MCF 10A (cell line): ENCODE measurements around the gene ANKRD11. TPM values are rescaled to one million over a fixed set of nuclear protein-coding genes. Genes with fewer than 3 reads are reported as not detected.

Source experiments
- BruUV-seq: library from RNA; stranded (reverse); fragments of 400-500 nt; replicated peaks from 2 replicates; lab custom pipeline; 2021; lab: Mats Ljungman, UMichigan
- CTCF ChIA-PET: fragments of 300-600 bp; sonication (Branson Sonifier 250); formaldehyde crosslinking; extraction: SDS; loops from one replicate; lab custom pipeline; 2021; ENCODE audit warnings: antibody characterized with exemption, inconsistent platforms; lab: Yijun Ruan, JAX
- POLR2A ChIA-PET: fragments of 300-600, 350-650 bp; sonication (Branson Sonifier 250); formaldehyde crosslinking; extraction: SDS; loops from one replicate; lab custom pipeline; 2020; ENCODE audit warnings: antibody characterized with exemption, inconsistent platforms; lab: Yijun Ruan, JAX
- DNase-seq: peaks from one replicate; pipeline ENCODE4 v3.0.0-alpha.2; 2018; ENCODE audit not compliant: unreplicated experiment
- H3K27ac Mint-ChIP-seq: one replicate; pipeline ENCODE4 v1.8.0; 2022; ENCODE audit warnings: mild to moderate bottlenecking, low read depth, mixed read lengths; ENCODE audit not compliant: unreplicated experiment
- H3K27me3 Mint-ChIP-seq: one replicate; pipeline ENCODE4 v1.8.0; 2022; ENCODE audit warnings: mixed read lengths; ENCODE audit not compliant: insufficient read depth, unreplicated experiment
- H3K36me3 Mint-ChIP-seq: one replicate; pipeline ENCODE4 v1.8.0; 2022; ENCODE audit warnings: mild to moderate bottlenecking, moderate library complexity, mixed read lengths; ENCODE audit not compliant: insufficient read depth, unreplicated experiment
- H3K4me1 Mint-ChIP-seq: one replicate; pipeline ENCODE4 v1.8.0; 2022; ENCODE audit warnings: mixed read lengths; ENCODE audit not compliant: insufficient read depth, unreplicated experiment
- H3K4me3 Mint-ChIP-seq: one replicate; pipeline ENCODE4 v1.8.0; 2022; ENCODE audit warnings: mild to moderate bottlenecking, moderate library complexity, mixed read lengths; ENCODE audit not compliant: unreplicated experiment
- H3K9me3 Mint-ChIP-seq: one replicate; pipeline ENCODE4 v1.8.0; 2022; ENCODE audit warnings: mixed read lengths; ENCODE audit not compliant: unreplicated experiment
- intact Hi-C: fragments of 100-400 bp; cut with micrococcal nuclease; formaldehyde crosslinking; loops from 2 replicates; pipeline ENCODE4 v1.14.1; 2022
- total RNA-seq: library from RNA; stranded (reverse); gene quantifications from 2 replicates; pipeline ENCODE4 v1.2.3, GENCODE V29; 2022
- TF ChIP-seq, protein P1 (sequence below): fragments of 200-600 bp; IDR thresholded peaks from one replicate; pipeline ENCODE4 v1.8.0; 2022; ENCODE audit warnings: antibody characterized with exemption, mild to moderate bottlenecking; ENCODE audit not compliant: unreplicated experiment

ANKRD11 gene
- total RNA-seq, 1 experiment from 2014 or later, result 237 TPM

DNA sequence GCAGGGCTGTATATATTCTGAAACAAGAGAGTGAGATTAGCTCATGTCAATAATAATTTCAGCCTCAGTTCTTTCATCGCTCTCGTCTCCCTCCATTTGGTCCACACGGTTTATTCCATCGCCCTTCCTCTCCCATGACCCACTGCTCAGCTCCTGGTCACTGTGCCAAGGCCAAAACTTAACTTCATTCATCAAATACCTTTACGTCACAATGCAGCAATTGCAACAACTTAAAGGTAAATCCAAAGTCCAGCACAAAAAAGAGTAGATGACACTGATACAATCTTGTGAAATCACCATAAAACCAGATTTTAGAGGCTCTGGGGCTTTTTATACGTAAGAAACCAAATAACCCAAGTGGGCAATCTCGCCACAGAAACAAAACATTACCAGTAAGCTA, 72.0 kb downstream of the ANKRD11 start:
- Mint-ChIP-seq H3K4me3 (no peak overlapping the region), H3K27me3 (no peaks in the 10 kb centered on the region), H3K4me1 (peaks cover 6% of the 10 kb centered on the region), H3K9me3 (no peaks in the 10 kb centered on the region), H3K36me3 (peaks cover 49% of the 10 kb centered on the region), H3K27ac (no peak overlapping the region)
- no peak for DNase-seq
- intact Hi-C loops, result no loop called here
- TF ChIP-seq, protein P1, sequence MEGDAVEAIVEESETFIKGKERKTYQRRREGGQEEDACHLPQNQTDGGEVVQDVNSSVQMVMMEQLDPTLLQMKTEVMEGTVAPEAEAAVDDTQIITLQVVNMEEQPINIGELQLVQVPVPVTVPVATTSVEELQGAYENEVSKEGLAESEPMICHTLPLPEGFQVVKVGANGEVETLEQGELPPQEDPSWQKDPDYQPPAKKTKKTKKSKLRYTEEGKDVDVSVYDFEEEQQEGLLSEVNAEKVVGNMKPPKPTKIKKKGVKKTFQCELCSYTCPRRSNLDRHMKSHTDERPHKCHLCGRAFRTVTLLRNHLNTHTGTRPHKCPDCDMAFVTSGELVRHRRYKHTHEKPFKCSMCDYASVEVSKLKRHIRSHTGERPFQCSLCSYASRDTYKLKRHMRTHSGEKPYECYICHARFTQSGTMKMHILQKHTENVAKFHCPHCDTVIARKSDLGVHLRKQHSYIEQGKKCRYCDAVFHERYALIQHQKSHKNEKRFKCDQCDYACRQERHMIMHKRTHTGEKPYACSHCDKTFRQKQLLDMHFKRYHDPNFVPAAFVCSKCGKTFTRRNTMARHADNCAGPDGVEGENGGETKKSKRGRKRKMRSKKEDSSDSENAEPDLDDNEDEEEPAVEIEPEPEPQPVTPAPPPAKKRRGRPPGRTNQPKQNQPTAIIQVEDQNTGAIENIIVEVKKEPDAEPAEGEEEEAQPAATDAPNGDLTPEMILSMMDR, result no peak
- ChIA-PET CTCF (interaction anchor here (0.6 to 1.5 kb wide), 4 partner anchors 8 to 86 kb away, joined by 3 to 4 read pairs (median 3); no protein-coding TSS in a partner anchor), POLR2A (interaction anchor here (0.6 kb wide), 1 partner anchor 57 kb away, joined by 3 read pairs; no protein-coding TSS in a partner anchor)
- BruUV-seq, result no TSS peak

GRCh38 chr16:89417352-89417751, 73.0 kb downstream of the ANKRD11 start:
- TF ChIP-seq, protein P1, result no peak
- Mint-ChIP-seq H3K4me3 (no peak overlapping the region), H3K27me3 (no peaks in the 10 kb centered on the region), H3K4me1 (peaks cover 6% of the 10 kb centered on the region), H3K9me3 (no peaks in the 10 kb centered on the region), H3K36me3 (peaks cover 49% of the 10 kb centered on the region), H3K27ac (no peak overlapping the region)
- POLR2A ChIA-PET, result interaction anchor here (0.7 to 1.6 kb wide), 2 partner anchors 9 to 43 kb away, joined by 3 to 6 read pairs; no protein-coding TSS in a partner anchor
- intact Hi-C loops, result no loop called here
- CTCF ChIA-PET, result interaction anchor here (1.5 kb wide), 1 partner anchor 9 kb away, joined by 4 read pairs; no protein-coding TSS in a partner anchor
- BruUV-seq, result no TSS peak
- no peak for DNase-seq

GRCh38 chr16:89413811-89414585, 76.4 kb downstream of the ANKRD11 start:
- DNase-seq, result no peak
- H3K4me1 Mint-ChIP-seq, result peaks cover 21% of the 10 kb centered on the region
- CTCF ChIA-PET, result interaction anchor here (0.6 kb wide), 1 partner anchor 810 kb away, joined by 5 read pairs; no protein-coding TSS in a partner anchor

More at GRCh38 chr16:89413811-89414585, 76.4 kb downstream of the ANKRD11 start:
- no TSS peak for BruUV-seq
- no peaks in the 10 kb centered on the region for H3K9me3 Mint-ChIP-seq
- intact Hi-C loops, result no loop called here
- no peaks in the 10 kb centered on the region for H3K27me3 Mint-ChIP-seq
- POLR2A ChIA-PET, result interaction anchor here (1.7 kb wide), 1 partner anchor 29 kb away, joined by 5 read pairs; no protein-coding TSS in a partner anchor
- H3K36me3 Mint-ChIP-seq, result peaks cover 35% of the 10 kb centered on the region
- no peak overlapping the region for H3K27ac Mint-ChIP-seq
- H3K4me3 Mint-ChIP-seq, result no peak overlapping the region
- TF ChIP-seq, protein P1, result no peak
